G401 (cell line): Measurements from ENCODE around the gene TMPRSS9. TPM values are rescaled to one million over a fixed set of nuclear protein-coding genes. Genes with fewer than 3 reads are reported as not detected.
"Not testable (repeated sequence)": the region's sequence is repeated elsewhere in the genome, so short reads cannot be mapped to it uniquely, and the experiment has no call there.

Source experiments
- DNase-seq: peaks from one replicate; pipeline ENCODE4 v3.0.0-alpha.2; 2015; ENCODE audit warnings: low spot score
- in situ Hi-C: cut with HindIII; loops from 2 replicates; pipeline ENCODE4 v1.10.0; 2016; ENCODE audit warnings: low sequenced_read_pairs, mixed read lengths
- total RNA-seq: library from RNA; depleted of rRNA; stranded (reverse); fragments of >200 nt; shearing (Covaris generic); gene quantifications from 2 replicates; pipeline ENCODE4 v1.2.3, GENCODE V29; 2014; rRNA removed

The TMPRSS9 gene
- total RNA-seq, 1 experiment from 2014 or later, result 0.17 TPM

DNA sequence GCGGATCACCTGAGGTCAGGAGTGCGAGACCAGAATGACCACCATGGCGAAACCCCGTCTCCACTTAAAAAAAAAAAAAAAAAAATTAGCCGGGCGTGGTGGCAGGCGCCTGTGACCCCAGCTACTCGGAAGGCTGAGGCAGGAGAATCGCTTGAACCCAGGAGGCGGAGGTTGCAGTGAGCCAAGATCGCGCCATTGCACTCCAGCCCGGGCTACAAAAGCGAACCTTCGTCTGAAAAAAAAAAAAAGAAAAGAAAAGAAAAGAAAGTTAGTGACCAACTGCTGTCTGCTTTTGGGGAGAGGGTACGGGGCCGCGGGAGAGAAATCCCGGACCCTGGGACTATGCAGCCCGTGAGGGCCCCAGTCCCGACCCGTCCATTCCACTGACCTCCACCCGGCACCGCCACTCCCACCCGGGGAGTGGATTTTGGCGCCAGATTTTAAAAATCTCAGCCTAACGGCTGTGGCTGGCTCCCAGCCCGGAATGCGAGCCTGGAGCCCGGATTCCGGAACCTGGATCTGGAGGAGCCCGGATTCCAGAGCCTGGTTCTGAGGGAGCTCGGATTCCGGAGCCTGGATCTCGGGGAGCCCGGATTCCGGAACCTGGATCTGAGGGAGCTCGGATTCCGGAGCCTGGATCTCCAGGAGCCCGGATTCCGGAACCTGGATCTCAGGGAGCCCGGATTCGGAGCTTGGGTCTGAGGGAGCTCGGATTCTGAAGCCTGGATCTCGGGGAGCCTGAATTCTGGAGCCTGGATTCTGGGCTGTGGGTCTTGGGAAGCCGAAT, 102.8 kb downstream of the TMPRSS9 start:
- in situ Hi-C loops, result no loop called here

DNA sequence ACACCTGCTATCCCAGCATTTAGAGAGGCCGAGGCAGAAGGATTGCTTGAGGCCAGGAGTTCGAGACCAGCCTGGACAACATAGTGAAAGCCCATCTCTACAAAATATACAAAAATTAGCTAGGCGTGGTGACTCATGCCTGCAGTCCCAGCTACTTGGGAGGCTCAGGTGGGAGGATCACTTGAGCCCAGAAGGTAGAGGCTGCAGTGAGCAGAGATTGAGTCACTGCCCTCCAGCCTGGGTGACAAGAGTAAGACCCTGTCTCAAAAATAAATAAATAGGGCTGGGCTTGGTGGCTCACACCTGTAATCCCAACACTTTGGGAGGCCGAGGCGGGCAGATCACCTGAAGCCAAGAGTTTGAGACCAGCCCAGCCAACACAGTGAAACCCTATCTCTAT, 103.6 kb downstream of the TMPRSS9 start:
- DNase-seq, in situ Hi-C loops: not testable (repeated sequence)

More for the DNA sequence above, 102.8 kb downstream of the TMPRSS9 start:
- DNase-seq, result peak; percentile 92

DNA sequence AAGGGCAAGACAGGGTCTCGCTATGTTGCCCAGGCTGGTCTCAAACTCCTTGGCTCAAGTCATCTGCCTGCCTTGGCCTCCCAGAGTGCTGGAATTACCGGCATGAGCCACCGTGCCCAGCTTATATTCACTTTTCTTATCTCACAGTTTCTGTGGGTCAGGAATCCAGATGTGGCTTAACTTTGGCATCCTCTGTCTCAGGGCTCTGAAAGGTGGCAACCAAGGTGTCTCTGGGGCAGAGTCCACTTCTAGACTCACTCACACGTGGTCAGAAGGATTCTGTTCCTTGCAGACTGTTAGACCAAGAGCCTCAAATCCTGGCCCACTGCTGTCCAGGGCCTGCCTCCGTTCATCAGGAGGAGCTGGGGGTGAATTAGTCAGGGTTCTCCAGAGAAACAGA, 104.3 kb downstream of the TMPRSS9 start:
- DNase-seq, result no peak
- in situ Hi-C loops, result no loop called here

DNA sequence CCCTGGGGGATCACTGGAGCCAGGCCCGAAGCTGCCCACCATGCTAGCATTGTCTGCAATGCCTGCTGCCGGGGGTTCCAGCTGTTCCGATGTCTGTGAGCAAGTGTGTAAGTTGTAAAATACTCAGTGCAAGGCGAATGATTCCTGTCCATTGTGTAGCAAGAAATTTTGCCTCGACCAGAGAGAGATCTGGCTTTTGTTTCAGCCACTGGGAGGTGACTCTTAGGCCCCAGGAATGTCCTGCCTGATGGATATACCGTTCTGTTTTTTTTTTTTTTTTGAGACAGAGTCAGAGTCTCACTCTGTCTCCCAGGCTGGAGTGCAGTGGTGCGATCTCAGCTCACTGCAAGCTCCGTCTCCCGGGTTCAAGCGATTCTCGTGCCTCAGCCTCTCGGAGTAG, 108.5 kb downstream of the TMPRSS9 start:
- in situ Hi-C loops, result no loop called here
- no peak for DNase-seq

DNA sequence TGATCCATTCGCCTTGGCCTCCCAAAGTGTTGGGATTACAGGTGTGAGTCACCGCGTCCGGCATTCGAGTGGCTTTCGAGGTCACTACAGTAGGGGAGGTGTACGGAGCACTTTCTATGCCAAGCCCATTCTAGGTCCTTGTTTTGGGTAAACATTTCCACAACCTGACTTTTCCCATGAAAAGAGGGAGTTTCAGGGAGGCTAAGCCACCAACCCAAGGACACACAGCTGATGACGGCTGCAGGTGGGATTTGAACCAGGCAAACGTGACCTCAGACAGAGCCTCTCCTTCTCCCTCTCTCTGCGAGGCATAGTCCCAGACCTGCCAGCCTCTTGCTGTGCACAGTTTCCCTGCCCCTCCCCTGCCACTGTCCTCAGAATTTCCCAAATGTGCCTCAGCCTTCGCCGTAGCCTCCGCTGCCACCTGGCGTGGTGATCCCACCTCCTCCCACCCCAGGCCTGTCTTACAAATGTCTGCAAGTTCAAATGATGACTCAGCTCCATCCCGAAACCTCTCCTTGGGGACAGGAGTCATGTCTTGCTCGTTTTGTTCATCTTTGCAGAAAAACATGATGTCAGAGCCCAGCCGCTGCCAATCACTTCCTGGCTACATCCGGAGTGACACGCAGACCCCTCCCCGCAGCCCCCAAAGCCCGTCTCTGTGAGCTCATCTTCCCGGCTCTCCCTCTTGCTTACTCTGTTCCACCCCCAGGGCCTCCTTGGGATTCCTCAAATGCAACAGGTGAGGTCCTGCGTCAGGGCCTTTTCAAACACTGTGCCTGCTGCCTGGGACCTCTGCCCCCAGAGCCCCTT, 109.2 kb downstream of the TMPRSS9 start:
- no peak for DNase-seq
- in situ Hi-C loops, result no loop called here

DNA sequence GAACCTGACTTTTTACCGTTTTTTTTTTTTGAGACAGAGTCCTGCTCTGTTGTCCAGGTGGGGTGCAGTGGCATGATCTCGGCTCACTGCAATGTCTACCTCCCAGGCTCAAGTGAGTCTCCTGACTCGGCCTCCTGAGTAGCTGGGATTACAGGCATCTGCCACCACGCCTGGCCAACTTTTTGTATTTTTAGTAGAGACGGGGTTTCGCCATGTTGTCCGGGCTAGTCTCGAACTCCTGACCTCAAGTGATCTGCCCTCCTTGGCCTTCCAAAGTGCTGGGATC, 109.8 kb downstream of the TMPRSS9 start:
- in situ Hi-C loops, DNase-seq: not testable (repeated sequence)

DNA sequence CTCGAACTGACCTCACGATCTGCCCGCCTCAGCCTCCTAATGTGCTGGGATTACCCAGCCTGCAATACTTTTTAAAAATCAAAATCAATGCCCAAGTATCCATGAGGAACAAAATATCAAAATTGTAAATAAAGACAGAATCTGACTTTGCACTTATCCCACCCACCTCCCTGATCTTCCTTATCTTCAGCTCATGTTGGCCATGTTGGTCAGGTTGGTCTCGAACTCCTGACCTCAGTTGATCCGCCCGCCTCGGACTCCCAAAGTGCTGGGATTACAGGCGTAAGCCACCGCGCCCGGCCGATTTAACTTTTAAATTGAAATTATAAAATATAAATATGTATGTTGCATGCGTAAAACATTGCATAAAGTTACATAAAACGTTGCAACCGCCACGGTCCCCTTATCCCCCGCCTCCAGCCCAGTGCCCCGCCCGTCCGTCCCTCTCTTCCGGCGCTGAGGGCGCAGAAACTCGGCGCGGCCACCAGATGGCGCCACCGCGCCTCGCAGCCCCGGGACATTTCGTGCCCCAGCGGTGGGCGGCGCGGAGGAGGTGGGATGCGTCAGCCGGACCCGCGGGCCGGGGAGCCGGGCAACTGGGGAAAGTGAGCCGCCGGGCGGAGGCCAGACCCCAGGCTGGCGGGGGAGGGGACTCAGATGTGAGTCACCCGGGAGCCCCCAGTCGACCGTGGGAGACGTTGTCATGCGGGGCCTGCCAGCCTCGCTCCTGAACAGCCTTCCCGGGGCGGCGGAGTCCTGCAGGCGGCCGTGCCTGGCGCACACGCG, 114.4 kb downstream of the TMPRSS9 start:
- in situ Hi-C loops, result no loop called here
- DNase-seq, result peak; percentile 74

DNA sequence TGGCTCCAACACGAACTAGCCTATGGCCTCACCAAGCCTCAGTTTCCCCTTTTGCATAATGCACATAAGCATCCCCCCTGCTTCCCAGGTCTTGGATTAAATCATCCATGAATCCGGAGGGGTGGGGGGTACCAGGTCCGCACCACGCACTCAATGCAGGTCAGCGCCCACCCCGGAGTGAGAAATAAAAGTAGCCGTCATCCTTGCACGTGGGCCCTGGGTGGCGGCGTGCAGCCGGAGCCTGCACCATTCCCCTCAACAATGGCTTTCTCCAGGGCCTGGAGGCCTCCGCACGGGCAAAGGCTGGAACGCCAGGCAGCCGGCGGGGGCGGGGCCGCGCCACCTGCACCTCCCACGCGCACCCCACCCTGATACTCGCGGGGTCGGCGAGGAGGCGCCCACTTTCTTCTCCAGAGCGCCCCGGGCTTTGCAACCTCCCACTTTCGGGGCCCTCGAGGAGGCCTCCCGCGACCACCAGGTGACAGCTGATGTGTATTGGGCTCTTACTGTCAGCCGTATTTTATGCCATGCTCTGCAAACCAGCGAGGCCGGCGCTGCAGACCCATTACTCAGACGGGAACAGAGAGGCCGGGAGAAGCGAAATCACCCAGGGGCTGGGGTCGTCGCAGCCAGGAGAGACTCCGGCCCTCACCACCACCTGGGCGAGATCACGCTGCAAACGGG, 115.1 kb downstream of the TMPRSS9 start:
- DNase-seq, result peak; percentile 54
- in situ Hi-C loops, result no loop called here

Other genes starting within 250 kb of the TMPRSS9 start
- gene AP3D1, start 208.7 kb upstream of the TMPRSS9 start, total RNA-seq, result 195 and 235 TPM in 2 replicates
- gene DOT1L, start 196.3 kb upstream of the TMPRSS9 start, total RNA-seq, result 12.1 and 14.8 TPM in 2 replicates
- 172 and 182 TPM in 2 replicates for gene PLEKHJ1, start 123.9 kb upstream of the TMPRSS9 start, total RNA-seq
- 21.9 and 33.0 TPM in 2 replicates for gene SF3A2, start 123.4 kb upstream of the TMPRSS9 start, total RNA-seq
- 2.6 and 4.6 TPM in 2 replicates for gene AMH, start 110.9 kb upstream of the TMPRSS9 start, total RNA-seq
- gene JSRP1, start 103.8 kb upstream of the TMPRSS9 start, total RNA-seq, result 2.5 TPM in 1 of 2 replicates, not detected in the other
- not detected in 2 replicates for gene PEAK3, start 78.1 kb upstream of the TMPRSS9 start, total RNA-seq
- not detected in 2 replicates for gene LINGO3, start 52.1 kb upstream of the TMPRSS9 start, total RNA-seq
- 400 and 511 TPM in 2 replicates for gene LSM7, start 31.7 kb upstream of the TMPRSS9 start, total RNA-seq
- gene SPPL2B, start 31.6 kb upstream of the TMPRSS9 start, total RNA-seq, result 31.6 and 36.5 TPM in 2 replicates
- gene TIMM13, start 67.3 kb downstream of the TMPRSS9 start, total RNA-seq, result 79.4 and 104 TPM in 2 replicates
- gene LMNB2, start 96.7 kb downstream of the TMPRSS9 start, total RNA-seq, result 216 and 321 TPM in 2 replicates
- gene GADD45B, start 115.9 kb downstream of the TMPRSS9 start, total RNA-seq, result 39.5 and 44.2 TPM in 2 replicates